Ecto neural progenitor cell (in vitro differentiated cells): Measurements from ENCODE around the gene RHOT1.
"Not testable (repeated sequence)": the region's sequence is repeated elsewhere in the genome, so short reads cannot be mapped to it uniquely, and the experiment has no call there.

Experiments used
- DNase-seq: peaks from one replicate; pipeline ENCODE4 v3.0.0-alpha.2; 2018; ENCODE audit warnings: low spot score

The RHOT1 gene

DNA sequence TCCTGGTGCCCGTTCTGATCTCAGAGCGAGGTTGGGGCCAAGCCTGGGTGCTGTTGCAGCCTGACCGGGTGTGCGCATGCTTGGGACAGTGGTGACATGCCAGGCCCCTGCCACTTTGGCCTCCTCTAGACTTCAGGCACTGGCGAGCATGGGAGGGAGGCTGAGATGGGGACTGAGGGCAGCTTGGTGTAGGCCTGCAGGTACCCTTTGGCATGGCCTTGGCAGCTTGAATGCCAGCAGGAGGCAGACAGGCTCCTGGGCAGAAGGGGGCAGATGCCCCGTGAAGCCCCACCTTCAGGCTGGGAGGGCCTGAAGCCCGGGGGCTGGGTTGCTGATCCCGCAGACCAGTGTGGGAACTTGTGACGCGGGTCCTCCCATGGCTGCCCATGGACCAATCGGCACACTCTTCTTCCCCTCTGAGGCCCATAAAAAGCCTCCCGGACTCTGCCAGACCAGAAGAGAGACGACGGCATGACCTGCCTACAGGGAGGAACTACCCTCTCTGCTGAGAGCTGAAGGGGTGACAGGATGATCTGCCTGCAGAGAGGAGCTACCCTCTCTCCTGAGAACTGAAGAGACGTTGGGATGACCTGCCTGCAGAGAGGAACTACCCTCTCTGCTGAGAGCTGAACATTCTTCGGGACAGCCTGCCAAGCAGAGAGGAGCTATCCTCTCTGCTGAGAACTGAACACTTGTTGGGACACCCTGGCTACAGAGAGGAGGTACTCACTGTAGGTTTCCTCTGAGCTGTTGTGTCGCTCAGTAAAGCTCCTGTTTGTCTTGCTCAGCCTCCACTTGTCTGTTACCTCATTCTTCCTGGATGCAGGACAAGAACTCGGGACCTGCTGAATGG lies 17.5 kb downstream of the RHOT1 start:
- no peak for DNase-seq

DNA sequence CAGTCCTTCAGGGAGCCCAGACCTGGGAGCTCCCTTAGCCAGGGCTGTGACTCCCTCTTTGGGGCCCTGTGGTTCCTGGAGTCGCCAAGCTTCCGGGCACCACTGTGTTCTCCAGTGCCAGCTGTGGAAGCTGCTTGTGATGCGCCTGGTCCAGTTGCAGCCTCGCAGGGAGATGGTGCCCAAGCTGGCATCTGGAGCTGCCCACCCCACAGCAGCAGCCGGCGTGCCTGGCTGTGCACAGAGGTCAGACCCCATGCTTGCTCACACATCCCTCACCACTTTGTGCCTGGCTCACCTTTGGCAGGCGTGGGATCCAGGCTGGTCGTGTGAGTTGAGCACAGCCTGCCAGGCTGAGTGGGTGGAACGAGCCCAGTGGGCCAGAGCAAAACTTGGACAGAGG lies 18.2 kb downstream of the RHOT1 start:
- no peak for DNase-seq

DNA sequence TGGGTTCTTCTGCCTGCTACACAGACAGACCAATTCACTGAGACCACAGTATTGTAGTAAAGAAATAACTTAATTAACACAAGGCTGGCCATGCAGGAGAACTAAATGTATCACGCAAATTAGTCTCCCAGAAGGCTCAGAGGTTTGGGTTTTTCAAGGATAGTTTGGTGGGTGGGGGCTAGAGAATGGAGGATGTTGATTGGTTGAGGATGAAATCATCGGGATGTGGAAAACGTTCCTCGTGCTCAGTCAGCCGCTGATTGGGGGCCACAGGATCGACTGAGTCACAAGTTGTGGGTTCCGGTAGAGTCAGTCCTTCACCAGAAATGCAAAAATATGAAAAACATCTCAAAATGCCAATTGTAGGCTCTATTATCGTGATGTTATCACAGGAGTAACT lies 18.7 kb downstream of the RHOT1 start:
- no peak for DNase-seq

DNA sequence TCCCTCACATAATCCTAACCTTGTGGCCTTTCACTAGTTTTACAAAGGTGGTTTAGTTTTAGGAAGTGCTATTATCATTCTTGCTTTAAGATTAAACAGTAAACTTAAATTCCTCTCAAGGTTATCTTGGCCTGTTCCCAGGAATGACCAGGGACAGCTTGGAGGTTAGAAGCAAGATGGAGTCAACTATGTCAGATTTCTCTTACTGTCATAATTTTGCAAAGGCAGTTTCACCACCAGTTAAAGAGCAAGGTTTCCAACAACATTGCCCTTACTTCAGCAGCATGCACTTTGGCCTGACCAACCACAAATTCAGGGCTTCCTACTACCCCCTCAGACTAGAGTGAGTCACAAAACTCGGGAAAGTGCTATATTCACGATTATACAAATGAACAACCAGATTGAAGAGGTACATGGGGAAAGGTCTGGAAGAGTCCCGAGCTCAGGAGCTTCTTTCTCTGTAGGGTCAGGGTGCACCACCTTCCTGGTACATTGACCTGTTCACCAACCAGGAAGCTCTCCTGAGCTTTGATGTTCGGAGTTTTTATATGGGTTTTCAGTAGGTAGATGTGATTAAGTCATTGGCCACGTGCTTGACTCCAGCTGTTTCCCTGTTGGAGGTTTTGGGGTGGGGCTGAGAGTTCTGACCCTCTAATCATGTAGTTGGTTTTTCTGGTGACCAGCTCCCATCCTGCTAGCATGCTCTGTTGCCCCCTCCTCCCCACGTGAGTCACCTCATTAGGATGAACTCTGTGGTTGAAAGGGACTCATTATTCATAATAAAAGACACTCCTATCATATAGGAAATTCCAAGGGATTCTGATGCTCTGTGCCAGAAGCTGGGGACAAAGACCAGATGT lies 19.4 kb downstream of the RHOT1 start:
- DNase-seq = no peak

DNA sequence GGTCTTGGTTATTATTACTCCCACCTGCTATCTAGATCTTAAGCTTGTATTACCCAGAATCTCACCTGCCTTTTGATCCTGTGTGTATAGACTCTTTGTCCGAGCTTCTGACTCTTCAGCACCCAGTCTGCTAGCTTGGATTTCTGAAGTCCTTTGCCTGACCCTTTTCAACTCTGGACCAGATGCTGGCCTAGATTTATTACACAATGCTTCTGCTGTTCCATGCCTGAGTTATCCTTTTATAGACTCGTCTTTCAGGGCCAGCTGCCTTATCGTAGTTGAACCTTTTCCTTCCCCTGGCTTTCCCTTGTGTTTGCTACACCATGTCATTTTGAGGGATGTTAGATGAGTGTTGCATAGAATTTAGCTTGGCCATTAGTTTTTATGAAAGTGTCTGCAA lies 32.6 kb downstream of the RHOT1 start:
- no peak for DNase-seq

DNA sequence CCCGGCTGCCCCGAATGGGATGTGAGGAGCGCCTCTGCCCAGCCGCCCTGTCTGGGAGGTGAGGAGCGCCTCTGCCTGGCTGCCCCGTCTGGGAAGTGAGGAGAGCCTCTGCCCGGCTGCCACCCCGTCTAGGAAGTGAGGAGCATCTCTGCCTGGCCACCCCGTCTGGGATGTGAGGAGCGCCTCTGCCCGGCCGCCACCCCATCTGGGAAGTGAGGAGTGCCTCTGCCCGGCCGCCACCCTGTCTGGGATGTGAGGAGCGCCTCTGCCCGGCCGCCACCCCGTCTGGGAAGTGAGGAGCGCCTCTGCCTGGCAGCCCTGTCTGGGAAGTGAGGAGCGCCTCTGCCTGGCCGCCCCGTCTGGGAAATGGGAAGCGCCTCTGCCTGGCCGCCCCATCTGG lies 36.4 kb downstream of the RHOT1 start:
- DNase-seq = not testable (repeated sequence)

DNA sequence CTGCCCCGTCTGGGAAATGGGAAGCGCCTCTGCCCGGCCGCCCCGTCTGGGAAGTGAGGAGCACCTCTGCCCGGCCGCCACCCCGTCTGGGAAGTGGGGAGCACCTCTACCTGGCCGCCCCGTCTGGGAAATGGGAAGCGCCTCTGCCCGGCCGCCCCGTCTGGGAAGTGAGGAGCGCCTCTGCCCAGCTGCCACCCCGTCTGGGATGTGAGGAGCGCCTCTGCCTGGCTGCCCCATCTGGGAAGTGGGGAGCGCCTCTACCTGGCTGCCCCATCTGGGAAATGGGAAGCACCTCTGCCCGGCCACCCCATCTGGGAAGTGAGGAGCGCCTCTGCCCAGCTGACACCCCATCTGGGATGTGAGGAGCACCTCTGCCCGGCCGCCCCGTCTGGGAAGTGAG lies 36.8 kb downstream of the RHOT1 start:
- DNase-seq = not testable (repeated sequence)

DNA sequence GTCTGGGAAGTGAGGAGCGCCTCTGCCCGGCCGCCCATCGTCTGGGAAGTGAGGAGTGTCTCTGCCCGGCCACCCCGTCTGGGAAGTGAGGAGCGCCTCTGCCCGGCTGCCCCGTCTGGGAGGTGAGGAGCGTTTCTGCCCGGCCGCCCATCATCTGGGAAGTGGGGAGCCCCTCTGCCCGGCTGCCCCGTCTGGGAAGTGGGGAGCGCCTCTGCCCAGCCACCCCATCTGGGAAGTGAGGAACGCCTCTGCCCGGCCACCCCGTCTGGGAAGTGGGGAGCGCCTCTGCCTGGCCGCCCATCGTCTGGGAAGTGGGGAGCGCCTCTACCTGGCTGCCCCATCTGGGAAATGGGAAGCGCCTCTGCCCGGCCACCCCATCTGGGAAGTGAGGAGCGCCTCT lies 37.2 kb downstream of the RHOT1 start:
- not testable (repeated sequence) for DNase-seq

DNA sequence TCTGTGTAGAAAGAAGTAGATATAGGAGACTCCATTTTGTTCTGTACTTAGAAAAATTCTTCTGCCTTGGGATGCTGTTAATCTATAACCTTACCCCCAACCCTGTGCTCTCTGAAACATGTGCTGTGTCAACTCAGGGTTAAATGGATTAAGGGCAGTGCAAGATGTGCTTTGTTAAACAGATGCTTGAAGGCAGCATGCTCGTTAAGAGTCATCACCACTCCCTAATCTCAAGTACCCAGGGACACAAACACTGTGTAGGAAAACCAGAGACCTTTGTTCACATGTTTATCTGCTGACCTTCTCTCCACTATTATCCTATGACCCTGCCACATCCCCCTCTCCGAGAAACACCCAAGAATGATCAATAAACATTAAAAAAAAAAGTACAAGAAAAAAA lies 38.0 kb downstream of the RHOT1 start:
- not testable (repeated sequence) for DNase-seq

DNA sequence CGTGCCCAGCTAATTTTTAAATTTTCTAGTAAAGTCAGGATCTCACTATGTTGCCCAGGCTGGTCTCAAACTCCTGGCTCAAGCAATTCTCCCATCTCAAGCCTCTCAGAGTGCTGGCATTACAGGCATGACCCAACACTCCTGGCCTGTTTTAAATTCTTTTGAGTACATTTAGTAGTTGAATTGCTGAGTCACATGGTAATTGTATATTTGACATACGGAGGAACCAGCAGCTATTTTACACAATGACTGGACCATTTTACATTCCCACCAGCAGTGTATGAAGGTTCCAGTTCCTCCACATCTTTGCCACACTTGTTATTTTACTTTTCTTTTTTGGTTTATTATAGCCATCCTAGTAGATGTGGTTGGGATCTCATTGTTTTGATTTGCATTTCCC lies 43.6 kb downstream of the RHOT1 start:
- DNase-seq = no peak

DNA sequence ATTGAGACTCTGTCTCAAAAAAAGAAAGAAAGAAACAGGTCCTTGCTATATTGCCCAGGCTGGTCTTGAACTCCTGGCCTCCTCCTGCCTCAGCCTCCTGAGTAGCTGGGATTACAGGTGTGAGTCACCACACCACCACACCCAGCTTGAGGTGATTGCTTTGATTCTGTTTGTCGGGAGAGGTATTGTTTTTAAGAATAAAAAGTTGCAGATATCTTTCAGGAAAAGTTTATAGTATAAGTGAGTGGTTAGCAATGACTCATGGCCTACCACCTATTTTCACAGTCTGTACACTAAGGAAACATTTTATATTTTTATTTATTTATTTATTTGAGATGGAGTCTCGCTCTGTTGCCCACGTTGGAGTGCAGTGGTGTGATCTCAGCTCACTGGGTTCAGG lies 45.0 kb downstream of the RHOT1 start:
- no peak for DNase-seq

DNA sequence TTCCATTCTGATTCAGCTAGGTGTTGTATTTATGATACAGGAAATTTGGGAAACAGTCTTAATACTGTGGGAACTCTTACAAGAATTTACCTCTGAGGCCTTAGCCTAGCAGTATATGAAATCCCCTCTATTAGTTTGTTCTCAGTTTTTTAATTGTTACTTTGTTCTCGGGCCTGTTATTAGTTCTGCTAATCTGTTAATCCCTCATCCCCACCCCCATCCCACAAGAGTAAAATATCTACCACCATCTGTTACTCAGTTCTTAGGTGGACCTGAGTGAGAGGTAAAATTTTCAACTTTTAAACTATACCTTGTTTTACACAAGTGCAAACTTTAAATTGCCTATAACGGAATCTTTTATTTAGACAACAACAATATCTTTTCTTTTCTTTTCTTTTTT lies 47.0 kb downstream of the RHOT1 start:
- no peak for DNase-seq

DNA sequence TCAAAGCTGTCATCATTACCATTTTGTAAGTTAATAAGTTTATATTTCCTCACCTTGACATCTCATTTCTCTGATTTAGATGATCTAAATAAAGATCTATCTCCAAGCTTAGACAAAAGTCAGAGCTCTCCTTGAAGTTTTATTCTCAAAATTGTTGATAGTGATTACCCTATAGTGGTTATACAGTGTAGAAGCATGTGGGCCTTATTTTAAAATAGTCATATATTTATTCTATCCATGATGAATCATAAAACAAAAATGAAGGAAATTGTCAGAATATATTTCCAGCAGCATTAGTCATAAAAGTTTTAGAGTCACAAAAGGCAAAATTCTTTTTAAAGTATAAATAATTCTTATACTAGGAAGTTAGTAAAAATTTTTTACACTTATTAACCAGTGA lies 49.0 kb downstream of the RHOT1 start:
- no peak for DNase-seq

DNA sequence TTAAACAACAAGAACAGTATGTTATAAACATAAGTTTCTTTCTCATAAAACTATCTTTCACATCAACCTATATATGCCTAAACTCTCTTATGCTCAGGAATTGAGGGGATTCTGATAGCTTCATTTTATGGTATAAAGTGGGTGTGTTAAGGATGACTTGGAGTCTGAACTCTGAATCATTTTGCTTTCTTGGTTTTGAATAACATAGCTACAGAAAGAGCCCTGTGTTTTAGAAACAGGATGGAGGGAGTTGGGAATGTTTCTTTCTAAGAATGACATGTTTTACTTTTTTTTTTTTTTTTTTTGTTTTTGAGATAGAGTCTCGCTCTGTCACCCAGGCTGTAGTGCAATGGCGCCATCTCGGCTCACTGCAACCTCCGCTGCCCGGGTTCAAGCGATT lies 50.1 kb downstream of the RHOT1 start:
- DNase-seq = no peak

DNA sequence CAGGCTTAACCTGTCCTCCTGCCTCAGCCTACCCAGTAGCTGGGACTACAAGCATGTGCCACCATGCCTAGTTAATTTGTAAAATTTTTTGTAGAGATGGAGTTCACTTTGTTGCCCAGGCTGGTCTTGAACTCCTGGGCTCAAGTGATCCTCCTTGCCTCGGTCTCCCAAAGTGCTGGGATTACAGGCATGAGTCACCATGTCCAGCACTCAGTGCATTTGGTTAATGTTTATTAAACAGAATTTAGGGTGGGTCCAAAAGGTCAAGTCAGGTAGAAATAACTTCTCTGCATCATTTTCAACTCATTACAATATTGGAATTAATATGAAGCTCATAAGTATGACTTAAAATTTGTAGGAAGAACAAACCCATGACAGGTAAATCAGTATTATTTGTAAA lies 55.7 kb downstream of the RHOT1 start:
- DNase-seq = no peak

DNA sequence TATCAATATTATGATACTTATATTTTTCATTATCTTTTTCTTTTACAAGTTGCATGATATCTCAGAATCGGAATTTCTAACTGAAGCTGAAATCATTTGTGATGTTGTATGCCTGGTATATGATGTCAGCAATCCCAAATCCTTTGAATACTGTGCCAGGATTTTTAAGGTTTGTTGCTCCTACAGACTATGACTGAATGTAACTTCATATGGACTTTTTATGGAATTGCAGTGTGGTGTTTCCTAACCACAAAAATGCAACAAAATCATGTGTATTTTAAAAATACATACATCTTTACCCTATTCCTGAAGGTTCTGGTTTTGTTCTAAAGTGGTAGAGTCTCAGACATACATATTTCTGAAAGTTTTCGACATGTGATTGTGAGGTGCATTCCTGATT lies 64.6 kb downstream of the RHOT1 start:
- DNase-seq = no peak

DNA sequence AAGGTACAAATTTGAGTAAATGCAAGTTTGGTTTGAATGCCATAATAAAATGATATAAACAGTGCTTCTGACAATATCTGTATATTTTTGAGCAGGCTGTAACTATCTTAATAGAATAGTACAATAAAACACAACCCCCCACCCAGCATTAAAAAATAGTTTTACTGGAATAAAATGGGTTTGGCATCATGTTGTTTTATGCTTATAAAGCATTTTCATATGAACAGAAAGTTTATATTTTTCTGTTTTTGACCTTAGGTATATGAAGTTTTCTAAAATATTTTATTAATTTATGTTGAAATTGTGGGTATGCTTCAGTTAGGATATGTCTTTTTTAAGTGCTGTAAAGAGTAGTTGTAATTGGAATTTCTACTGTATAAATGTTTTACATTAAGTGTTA lies 66.1 kb downstream of the RHOT1 start:
- DNase-seq = no peak

DNA sequence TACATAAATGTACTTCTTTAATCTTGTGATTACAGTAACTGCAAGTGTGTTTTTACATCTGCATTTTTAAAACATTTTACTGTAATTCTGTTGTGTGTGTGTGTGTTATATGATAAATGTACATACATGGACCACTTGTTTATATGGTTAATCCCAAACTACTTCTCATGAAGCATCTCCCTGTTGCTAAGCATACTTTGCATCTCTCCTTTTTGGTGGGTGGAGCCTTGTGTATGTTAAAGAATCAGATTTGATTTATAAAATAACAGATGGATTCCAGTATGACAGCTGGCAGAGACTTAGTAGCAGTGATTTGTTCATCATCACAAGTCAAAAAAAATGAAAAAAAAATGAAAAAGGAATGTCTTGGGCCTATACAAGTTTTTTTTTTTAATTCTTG lies 67.3 kb downstream of the RHOT1 start:
- no peak for DNase-seq

DNA sequence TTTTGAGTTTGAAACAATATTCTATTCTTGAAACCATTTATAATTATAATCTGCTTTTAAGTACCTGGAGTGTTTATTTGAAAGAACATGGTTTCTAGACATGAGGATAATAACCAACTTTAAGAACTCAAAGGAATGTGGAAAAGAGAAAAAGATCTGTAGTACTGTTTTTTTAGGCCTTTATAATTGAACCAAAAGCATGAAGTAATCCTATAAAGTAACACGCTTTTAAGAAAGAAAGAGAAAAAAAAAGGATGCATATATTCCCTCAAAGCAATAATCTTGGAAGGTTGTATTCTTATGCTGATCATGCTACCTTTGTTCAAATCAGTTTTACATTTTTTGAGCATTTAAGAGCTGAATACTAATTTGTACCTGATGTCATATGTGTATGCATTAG lies 69.4 kb downstream of the RHOT1 start:
- no peak for DNase-seq

DNA sequence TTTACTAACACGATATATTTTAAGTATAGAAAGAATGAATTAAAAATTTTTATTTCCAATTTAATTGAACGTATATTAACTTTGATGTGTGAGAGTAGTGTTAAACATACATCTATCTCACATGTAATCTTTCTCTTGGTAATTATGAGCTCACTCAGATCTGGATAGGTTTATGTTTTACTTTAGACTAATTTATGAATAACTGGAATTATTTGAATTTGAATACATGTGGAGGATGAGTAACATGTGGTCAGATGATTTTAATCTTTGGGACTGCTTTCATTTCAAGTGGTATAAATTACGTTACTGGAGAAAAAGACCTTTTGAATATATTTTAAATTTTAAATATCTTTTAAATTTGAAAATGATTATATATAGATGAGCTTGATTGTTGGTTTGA lies 73.4 kb downstream of the RHOT1 start:
- DNase-seq = no peak

DNA sequence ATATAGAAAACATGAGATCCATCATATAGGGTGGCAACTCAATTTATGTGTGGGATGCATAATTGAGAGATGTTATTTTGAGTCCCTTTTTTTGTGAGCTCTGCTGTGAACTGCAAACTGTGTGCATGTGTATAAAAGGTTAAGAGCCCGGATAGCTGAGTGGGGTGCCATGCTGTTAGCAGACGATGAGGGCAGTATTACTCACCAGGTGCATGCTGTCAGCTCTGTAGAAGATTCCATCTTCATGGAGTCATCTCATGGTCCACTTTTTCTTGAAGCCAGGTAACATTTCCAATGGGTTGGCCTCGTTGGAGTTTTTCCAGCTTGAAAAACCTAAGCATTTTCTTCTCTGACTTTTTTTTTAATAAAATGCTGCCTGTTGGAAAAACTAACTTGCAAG lies 80.3 kb downstream of the RHOT1 start:
- DNase-seq = no peak

DNA sequence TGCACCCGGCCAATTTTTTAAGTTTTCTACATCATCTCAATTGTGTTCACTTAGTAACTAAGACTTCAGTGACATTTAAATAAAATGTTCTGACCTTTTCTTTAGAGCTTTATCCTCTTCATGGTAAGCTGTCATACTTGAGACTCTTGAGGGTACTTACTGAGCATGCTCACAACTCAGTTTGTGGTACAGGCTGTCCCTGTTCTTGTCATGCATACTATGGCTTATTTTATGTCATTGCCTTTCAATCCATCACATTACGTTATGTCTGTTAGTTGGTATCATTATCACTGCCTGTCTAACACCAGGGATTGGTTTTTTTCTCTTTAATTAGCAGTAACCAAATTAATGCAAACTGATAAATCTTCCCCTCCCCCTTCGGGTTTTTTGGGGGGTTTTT lies 81.4 kb downstream of the RHOT1 start:
- no peak for DNase-seq

DNA sequence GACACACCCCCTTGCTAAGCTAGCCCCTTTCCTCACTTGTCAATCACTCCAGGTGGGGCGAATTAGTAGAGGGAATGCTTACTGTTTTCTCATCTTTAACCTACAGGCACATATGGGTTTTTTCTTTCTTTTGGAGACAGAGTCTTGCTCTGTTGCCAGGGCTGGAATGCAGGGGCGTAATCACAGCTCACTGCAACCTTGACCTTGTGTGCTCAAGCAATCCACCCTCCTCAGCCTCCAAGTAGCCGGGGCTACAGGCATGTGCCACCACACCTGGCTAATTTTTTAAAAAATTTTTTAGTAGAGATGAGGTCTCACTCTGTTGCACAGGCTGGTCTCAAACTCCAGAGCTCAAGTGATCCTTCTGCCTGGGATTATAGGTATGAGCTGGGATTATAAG lies 84.6 kb downstream of the RHOT1 start:
- DNase-seq = no peak
